ENCODE data around the gene ZNF343.

The ZNF343 gene

GRCh38 chr20:2509794-2510193, 1.1 kb upstream of the ZNF343 start:
- no peaks in the 10 kb centered on the region for H3F3A ChIP-seq (ENCODE audit: control insufficient read depth, insufficient read depth)
- H3K4me1 ChIP-seq (ENCODE audit: control insufficient read depth, low read length): peaks cover 19% of the 10 kb centered on the region
- no peak overlapping the region for H3K27ac ChIP-seq (ENCODE audit: low read depth, low read length)
- no peaks in the 10 kb centered on the region for H4K20me1 ChIP-seq (ENCODE audit: control insufficient read depth, insufficient read depth, low read depth, low read length)
- no peak for TF ChIP-seq EZH2phosphoT487 (IDR thresholded peaks at IDR 0.05; ENCODE audit: borderline replicate concordance, low read length)
- no peak for TF ChIP-seq CTCF (IDR thresholded peaks at IDR 0.05; ENCODE audit: low read depth, low read length, poor library complexity, severe bottlenecking)
- peaks cover 25% of the 10 kb centered on the region for H3K79me2 ChIP-seq (ENCODE audit: control insufficient read depth, low read length)
- peak overlapping the region; percentile 94 for H3K4me2 ChIP-seq (ENCODE audit: low read length)
- peaks cover 11% of the 10 kb centered on the region for H3K27me3 ChIP-seq (ENCODE audit: control insufficient read depth, low read length)
- no peaks in the 10 kb centered on the region; the same call in 1 of the 2 replicates for H3K9me2 ChIP-seq (replicated peaks; ENCODE audit: control insufficient read depth, low read length)
- H3K36me3 ChIP-seq (ENCODE audit: control insufficient read depth, low read length): peaks cover 4% of the 10 kb centered on the region; the same call in 1 of the 2 replicates
- H3K9me3 ChIP-seq (ENCODE audit: control insufficient read depth, insufficient read depth, low read length): no peaks in the 10 kb centered on the region
- H3K4me3 ChIP-seq (ENCODE audit: low read length): peak overlapping the region; percentile 23; the same call in 1 of the 2 replicates

- H3K9me2 ChIP-seq (replicated peaks; ENCODE audit: control insufficient read depth, low read length): no peaks in the 10 kb centered on the region; the same call in 1 of the 2 replicates
- peak overlapping the region; percentile 99 for H3K4me3 ChIP-seq (ENCODE audit: low read length)
- peaks cover 27% of the 10 kb centered on the region for H3K79me2 ChIP-seq (ENCODE audit: control insufficient read depth, low read length)
- peaks cover 17% of the 10 kb centered on the region for H3K4me1 ChIP-seq (ENCODE audit: control insufficient read depth, low read length)
- no peaks in the 10 kb centered on the region for H3F3A ChIP-seq (ENCODE audit: control insufficient read depth, insufficient read depth)
- peaks cover 11% of the 10 kb centered on the region for H3K27me3 ChIP-seq (ENCODE audit: control insufficient read depth, low read length)
- no peaks in the 10 kb centered on the region for H3K9me3 ChIP-seq (ENCODE audit: control insufficient read depth, insufficient read depth, low read length)
- H3K4me2 ChIP-seq (ENCODE audit: low read length): peak overlapping the region; percentile 94
- H4K20me1 ChIP-seq (ENCODE audit: control insufficient read depth, insufficient read depth, low read depth, low read length): no peaks in the 10 kb centered on the region
- TF ChIP-seq EZH2phosphoT487 (IDR thresholded peaks at IDR 0.05; ENCODE audit: borderline replicate concordance, low read length): no peak
- no peak for TF ChIP-seq CTCF (IDR thresholded peaks at IDR 0.05; ENCODE audit: low read depth, low read length, poor library complexity, severe bottlenecking)
- peak overlapping the region; percentile 62; the same call in 1 of the 2 replicates for H3K27ac ChIP-seq (ENCODE audit: low read depth, low read length)
- H3K36me3 ChIP-seq (ENCODE audit: control insufficient read depth, low read length): peaks cover 4% of the 10 kb centered on the region; the same call in 1 of the 2 replicates
Measured at GRCh38 chr20:2509468-2509781, 710 bp upstream of the ZNF343 start.

- H3K27ac ChIP-seq (ENCODE audit: low read depth, low read length): peak overlapping the region; percentile 62
- H4K20me1 ChIP-seq (ENCODE audit: control insufficient read depth, insufficient read depth, low read depth, low read length): no peaks in the 10 kb centered on the region
- H3K27me3 ChIP-seq (ENCODE audit: control insufficient read depth, low read length): 0 out of 2 replicates have a peak, but pooled peaks cover 3% of the 10 kb centered on the region
- no peaks in the 10 kb centered on the region; the same call in 1 of the 2 replicates for H3K9me2 ChIP-seq (replicated peaks; ENCODE audit: control insufficient read depth, low read length)
- peaks cover 4% of the 10 kb centered on the region; the same call in 1 of the 2 replicates for H3K36me3 ChIP-seq (ENCODE audit: control insufficient read depth, low read length)
- H3F3A ChIP-seq (ENCODE audit: control insufficient read depth, insufficient read depth): no peaks in the 10 kb centered on the region
- peaks cover 17% of the 10 kb centered on the region for H3K4me1 ChIP-seq (ENCODE audit: control insufficient read depth, low read length)
- H3K9me3 ChIP-seq (ENCODE audit: control insufficient read depth, insufficient read depth, low read length): no peaks in the 10 kb centered on the region
- peak overlapping the region; percentile 99 for H3K4me3 ChIP-seq (ENCODE audit: low read length)
- TF ChIP-seq CTCF (IDR thresholded peaks at IDR 0.05; ENCODE audit: low read depth, low read length, poor library complexity, severe bottlenecking) (no peak), EZH2phosphoT487 (IDR thresholded peaks at IDR 0.05; ENCODE audit: borderline replicate concordance, low read length) (no peak)
- peaks cover 27% of the 10 kb centered on the region for H3K79me2 ChIP-seq (ENCODE audit: control insufficient read depth, low read length)
- peak overlapping the region; percentile 94 for H3K4me2 ChIP-seq (ENCODE audit: low read length)
Measured at GRCh38 chr20:2507875-2508630, 662 bp downstream of the ZNF343 start.

Measured in DOHH2 (cell line).